BLaER1 treated with 17β-estradiol and CSF1 and Interleukin-3, amounts not matched to agents 10 nM and 100 nM (cell line): ENCODE measurements around the gene ELOVL4.

Experiments
- H3K27ac ChIP-seq, 11 experiments: shearing (Covaris generic); formaldehyde crosslinking; 2 replicates each; pipeline ENCODE4 v1.8.1; 2022
- H3K27me3 ChIP-seq, 11 experiments: shearing (Covaris generic); formaldehyde crosslinking; 2 replicates each; pipeline ENCODE4 v1.8.1; 2022
- H3K36me3 ChIP-seq, 11 experiments: shearing (Covaris generic); formaldehyde crosslinking; 2 replicates each; pipeline ENCODE4 v1.8.1; 2022
- H3K4me1 ChIP-seq, 10 experiments: shearing (Covaris generic); formaldehyde crosslinking; 2 replicates each; pipeline ENCODE4 v1.8.1; 2022
- H3K4me2 ChIP-seq, 11 experiments: shearing (Covaris generic); formaldehyde crosslinking; 2 replicates each; pipeline ENCODE4 v1.8.1; 2022
- H3K4me3 ChIP-seq, 10 experiments: shearing (Covaris generic); formaldehyde crosslinking; 2 replicates each; pipeline ENCODE4 v1.8.1; 2022
- H3K9ac ChIP-seq, 11 experiments: shearing (Covaris generic); formaldehyde crosslinking; 2 replicates each; pipeline ENCODE4 v1.8.1; 2022
- H3K9me3 ChIP-seq, 11 experiments: shearing (Covaris generic); formaldehyde crosslinking; replicated peaks in 1 of 11; 2 replicates each; pipeline ENCODE4 v1.8.1; 2022
- H4K20me1 ChIP-seq, 11 experiments: shearing (Covaris generic); formaldehyde crosslinking; 2 replicates each; pipeline ENCODE4 v1.8.1; 2022
- Cebpa-rat ChIP-seq, 11 experiments: shearing (Covaris generic); IDR thresholded peaks; 2 replicates each; pipeline ENCODE4 v1.8.1; 2022

Gene ELOVL4

DNA sequence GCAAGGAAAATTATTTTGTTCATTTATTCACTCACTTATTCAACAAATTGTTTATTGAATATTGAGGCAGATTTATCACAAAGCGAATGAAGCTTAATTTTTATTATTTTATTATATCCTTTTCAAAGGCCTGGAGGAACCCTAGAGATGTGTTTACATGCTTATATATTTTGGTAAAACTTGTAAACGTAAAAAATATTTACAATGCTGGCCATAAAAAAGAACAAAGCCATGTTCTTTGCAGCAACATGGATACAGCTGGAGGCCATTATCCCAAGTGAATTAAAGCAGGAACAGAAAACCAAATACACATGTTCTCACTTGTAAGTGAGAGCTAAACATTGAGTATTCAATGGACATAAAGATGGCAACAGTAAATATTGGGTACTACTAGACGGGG lies 58.8 kb downstream of the ELOVL4 start:
- no peak overlapping the region for H3K27ac ChIP-seq
- H3K27me3 ChIP-seq: no peaks in the 10 kb centered on the region
- no peak overlapping the region for H3K9ac ChIP-seq
- no peaks in the 10 kb centered on the region for H3K4me1 ChIP-seq
- H3K9me3 ChIP-seq: peaks cover 0 to 9% (median 4%) of the 10 kb centered on the region in 11 experiments; a peak in 4 of 22 replicates
- TF ChIP-seq Cebpa-rat (IDR thresholded peaks at IDR 0.05): no peak
- no peak overlapping the region for H3K4me3 ChIP-seq
- H4K20me1 ChIP-seq: no peaks in the 10 kb centered on the region
- H3K36me3 ChIP-seq: no peaks in the 10 kb centered on the region
- no peak overlapping the region for H3K4me2 ChIP-seq

GRCh38 chr6:79878142-79878748 lies 69.1 kb downstream of the ELOVL4 start:
- H3K4me1 ChIP-seq: peaks cover 0 to 8% (median 0%) of the 10 kb centered on the region in 10 experiments; a peak in 1 of 20 replicates
- H3K9ac ChIP-seq: no peak overlapping the region
- no peak overlapping the region for H3K4me2 ChIP-seq
- no peaks in the 10 kb centered on the region for H3K9me3 ChIP-seq
- H4K20me1 ChIP-seq: no peaks in the 10 kb centered on the region
- H3K27me3 ChIP-seq: no peaks in the 10 kb centered on the region
- no peak overlapping the region for H3K27ac ChIP-seq
- no peak for TF ChIP-seq Cebpa-rat (IDR thresholded peaks at IDR 0.05)
- no peaks in the 10 kb centered on the region for H3K36me3 ChIP-seq
- no peak overlapping the region for H3K4me3 ChIP-seq

GRCh38 chr6:79874531-79875134 lies 72.7 kb downstream of the ELOVL4 start:
- Histone ChIP-seq H3K9ac (no peak overlapping the region), H3K27me3 (no peaks in the 10 kb centered on the region), H3K4me2 (no peak overlapping the region), H3K4me3 (no peak overlapping the region), H3K4me1 (no peaks in the 10 kb centered on the region), H3K27ac (no peak overlapping the region), H3K9me3 (no peaks in the 10 kb centered on the region), H3K36me3 (no peaks in the 10 kb centered on the region), H4K20me1 (no peaks in the 10 kb centered on the region)
- TF ChIP-seq Cebpa-rat (IDR thresholded peaks at IDR 0.05): no peak

DNA sequence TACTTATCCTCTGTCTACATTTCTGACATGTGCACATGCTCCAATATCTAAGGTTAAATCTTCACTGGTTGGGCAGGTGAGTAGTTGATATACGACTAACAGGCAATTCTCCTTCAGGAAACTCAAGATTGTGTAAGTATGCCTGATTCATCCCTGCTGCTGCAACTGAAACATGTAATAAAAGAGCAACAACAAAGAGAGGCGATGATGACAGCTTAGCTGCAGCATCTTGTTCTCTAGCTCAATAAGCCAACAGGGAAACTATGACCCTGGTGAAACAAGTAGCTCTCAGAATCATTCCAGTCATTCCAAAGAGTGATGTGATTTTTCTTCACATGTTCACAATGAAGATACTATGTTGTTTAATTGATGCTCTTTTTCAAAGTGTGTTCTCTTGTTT lies 74.4 kb downstream of the ELOVL4 start:
- Histone ChIP-seq H3K36me3 (no peaks in the 10 kb centered on the region), H3K9ac (no peak overlapping the region), H3K9me3 (no peaks in the 10 kb centered on the region), H3K27ac (no peak overlapping the region), H3K4me1 (no peaks in the 10 kb centered on the region), H3K4me2 (no peak overlapping the region), H3K27me3 (no peaks in the 10 kb centered on the region), H3K4me3 (no peak overlapping the region), H4K20me1 (no peaks in the 10 kb centered on the region)
- no peak for TF ChIP-seq Cebpa-rat (IDR thresholded peaks at IDR 0.05)

GRCh38 chr6:79872303-79872702 lies 75.0 kb downstream of the ELOVL4 start:
- Histone ChIP-seq H3K27ac (no peak overlapping the region), H3K9me3 (no peaks in the 10 kb centered on the region), H3K4me1 (no peaks in the 10 kb centered on the region), H4K20me1 (no peaks in the 10 kb centered on the region), H3K27me3 (no peaks in the 10 kb centered on the region), H3K9ac (no peak overlapping the region), H3K4me3 (no peak overlapping the region), H3K4me2 (no peak overlapping the region), H3K36me3 (no peaks in the 10 kb centered on the region)
- no peak for TF ChIP-seq Cebpa-rat (IDR thresholded peaks at IDR 0.05)

DNA sequence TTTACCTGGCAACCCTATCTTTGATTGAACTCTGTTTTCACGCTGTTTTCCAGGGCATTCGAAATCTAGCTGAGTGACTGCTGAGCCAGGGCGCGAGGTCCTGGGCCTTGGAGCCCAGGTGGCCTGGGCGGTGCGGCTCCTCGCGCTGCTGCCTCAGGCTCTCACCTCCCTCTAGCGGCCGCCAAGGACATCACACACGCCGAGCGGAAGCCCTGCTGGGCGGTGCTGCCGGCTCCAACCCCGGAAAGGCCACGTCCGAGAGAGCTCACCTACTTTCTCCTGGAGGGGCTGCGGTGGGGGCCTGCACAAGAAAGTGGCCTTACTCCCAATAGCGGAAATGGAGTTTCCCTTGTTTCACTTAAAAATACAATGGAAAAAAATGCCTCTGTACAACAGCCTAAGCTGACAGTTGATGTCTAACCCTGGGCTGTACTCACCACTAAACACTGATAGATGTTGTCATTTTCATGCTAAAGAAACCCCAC lies 77.7 kb downstream of the ELOVL4 start:
- Histone ChIP-seq H3K4me3 (peak overlapping the region in 4 of 10 experiments; percentile 22 to 40 (median 28); a peak in 7 of 20 replicates), H3K36me3 (no peaks in the 10 kb centered on the region), H3K4me2 (peak overlapping the region; percentile 28 to 68 (median 50); a peak in 16 of 22 replicates), H3K4me1 (no peaks in the 10 kb centered on the region), H3K9ac (peak overlapping the region in 3 of 11 experiments; percentile 26 to 50 (median 49); a peak in 3 of 22 replicates), H3K27ac (peak overlapping the region in 1 of 11 experiments; percentile 23; a peak in 1 of 22 replicates), H3K27me3 (no peaks in the 10 kb centered on the region), H4K20me1 (no peaks in the 10 kb centered on the region), H3K9me3 (no peaks in the 10 kb centered on the region)
- TF ChIP-seq Cebpa-rat (IDR thresholded peaks at IDR 0.05): no peak

DNA sequence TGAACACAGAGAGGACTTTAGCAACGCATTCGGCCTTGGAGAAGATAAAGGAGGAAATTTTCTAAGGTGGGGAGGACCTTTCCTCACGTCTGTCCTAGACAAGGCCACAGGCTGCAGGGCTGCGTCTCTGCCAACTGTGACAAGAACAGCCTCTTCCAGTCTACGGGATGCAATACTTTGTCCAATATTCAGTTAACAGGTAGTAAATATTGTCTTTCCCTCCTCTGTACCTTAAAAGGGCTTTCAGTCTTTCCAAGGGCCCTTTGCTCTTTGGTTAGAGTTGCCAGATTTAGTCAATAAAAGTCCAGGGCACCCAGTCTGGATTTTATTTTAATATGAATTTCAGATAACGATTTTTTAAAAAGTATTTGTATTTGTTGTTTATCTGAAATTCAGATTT lies 78.2 kb downstream of the ELOVL4 start:
- Histone ChIP-seq H3K27me3 (no peaks in the 10 kb centered on the region), H3K9ac (no peak overlapping the region), H3K9me3 (no peaks in the 10 kb centered on the region), H4K20me1 (no peaks in the 10 kb centered on the region), H3K27ac (no peak overlapping the region), H3K4me2 (peak overlapping the region in 6 of 11 experiments; percentile 38 to 68 (median 54); a peak in 6 of 22 replicates), H3K36me3 (no peaks in the 10 kb centered on the region), H3K4me3 (no peak overlapping the region), H3K4me1 (no peaks in the 10 kb centered on the region)
- no peak for TF ChIP-seq Cebpa-rat (IDR thresholded peaks at IDR 0.05)

DNA sequence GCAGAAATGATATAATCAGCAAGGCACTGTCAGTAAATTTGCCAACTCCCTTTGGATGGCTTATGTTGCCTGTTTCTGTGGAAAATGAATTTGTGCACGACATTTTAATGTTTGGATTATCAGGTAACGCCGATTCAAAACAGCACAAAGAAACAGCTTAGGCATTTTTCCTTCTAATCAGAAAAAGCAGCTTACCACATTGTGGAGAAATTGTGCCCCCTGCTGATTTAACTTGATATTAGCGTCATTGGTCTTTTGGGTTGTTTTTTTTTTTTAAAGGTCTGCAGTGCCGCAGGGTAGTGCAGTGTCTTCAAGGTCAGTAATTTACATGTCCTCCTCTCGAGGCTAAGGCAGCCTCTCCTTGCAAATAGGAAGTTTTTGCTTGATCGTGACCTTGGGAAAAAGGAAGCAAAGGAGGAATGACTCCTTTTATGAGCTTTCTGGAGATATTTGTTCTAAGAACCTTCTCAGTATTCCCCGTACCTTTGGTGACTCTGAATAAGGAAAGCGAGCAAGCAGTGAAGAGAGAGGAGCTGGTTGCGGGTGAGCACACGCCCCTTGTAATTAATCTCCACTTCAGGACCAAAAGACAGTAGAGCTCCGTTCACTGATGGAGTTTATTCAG lies 79.1 kb downstream of the ELOVL4 start:
- Histone ChIP-seq H3K4me2 (peak overlapping the region in 1 of 11 experiments; percentile 17; a peak in 1 of 22 replicates), H3K36me3 (no peaks in the 10 kb centered on the region), H3K9me3 (no peaks in the 10 kb centered on the region), H3K27me3 (no peaks in the 10 kb centered on the region), H3K9ac (no peak overlapping the region), H4K20me1 (no peaks in the 10 kb centered on the region), H3K27ac (no peak overlapping the region), H3K4me1 (no peaks in the 10 kb centered on the region), H3K4me3 (no peak overlapping the region)
- no peak for TF ChIP-seq Cebpa-rat (IDR thresholded peaks at IDR 0.05)
